A673 (cell line): ENCODE results near the gene ECI1.

ENCODE experiments used
- CTCF ChIP-seq: fragments of 300-800, 200-600 bp; sonication (generic); conservative IDR thresholded peaks from 2 replicates; pipeline ENCODE4 v1.5.1; 2017; ENCODE audit warnings: low read depth, mild to moderate bottlenecking, antibody characterized with exemption, low read length, moderate library complexity, mixed read lengths
- EZH2 ChIP-seq: fragments of 200-600 bp; sonication (generic); IDR thresholded peaks from 2 replicates; pipeline ENCODE4 v1.6.1; 2017; ENCODE audit warnings: borderline replicate concordance, low read depth, mild to moderate bottlenecking, mixed read lengths, antibody characterized with exemption, low read length; ENCODE audit not compliant: poor library complexity, severe bottlenecking

- no peak for TF ChIP-seq CTCF
- TF ChIP-seq EZH2, result no peak
Measured at GRCh38 chr16:2284001-2284770, 32.8 kb upstream of the ECI1 start.
